ENCODE measurements around the gene CPLX3.
A peak's percentile ranks its signal among the peaks of the same experiment; 100 is the strongest.

Gene CPLX3

GRCh38 chr15:74858369-74858740 lies 31.9 kb downstream of the CPLX3 start:
- Histone ChIP-seq H3K4me1 (ENCODE audit: insufficient read depth, low read length, poor library complexity, severe bottlenecking) (peaks cover 20% of the 10 kb centered on the region), H4K20me1 (ENCODE audit: insufficient read depth, low read length, poor library complexity, severe bottlenecking) (peaks cover 7% of the 10 kb centered on the region), H3K4me2 (ENCODE audit: low read depth, low read length, poor library complexity, severe bottlenecking) (no peak overlapping the region), H3K4me3 (ENCODE audit: low read length, poor library complexity, severe bottlenecking) (no peak overlapping the region), H3K79me2 (ENCODE audit: insufficient read depth, low read length) (peaks cover 50% of the 10 kb centered on the region), H3K27me3 (ENCODE audit: insufficient read depth, low read length, poor library complexity, severe bottlenecking) (no peaks in the 10 kb centered on the region), H3K9me2 (replicated peaks; ENCODE audit: low read depth, low read length) (no peaks in the 10 kb centered on the region), H3K9ac (ENCODE audit: low read depth, low read length, poor library complexity, severe bottlenecking) (no peak overlapping the region), H3F3A (ENCODE audit: low read depth) (no peaks in the 10 kb centered on the region), H3K36me3 (ENCODE audit: insufficient read depth, low read length) (peaks cover 10% of the 10 kb centered on the region; the same call in 1 of the 2 replicates), H3K9me3 (ENCODE audit: insufficient read depth, low read depth, low read length) (no peaks in the 10 kb centered on the region), H2AFZ (ENCODE audit: low read length) (no peak overlapping the region)
- TF ChIP-seq EZH2phosphoT487 (IDR thresholded peaks at IDR 0.05; ENCODE audit: borderline replicate concordance): no peak
- TF ChIP-seq CTCF (conservative IDR thresholded peaks at IDR 0.05; ENCODE audit: low read length): no peak

GRCh38 chr15:74863239-74864056 lies 37.0 kb downstream of the CPLX3 start:
- Histone ChIP-seq H3K9me3 (ENCODE audit: insufficient read depth, low read depth, low read length) (no peaks in the 10 kb centered on the region), H3K36me3 (ENCODE audit: insufficient read depth, low read length) (no peaks in the 10 kb centered on the region; the same call in 1 of the 2 replicates), H3K4me1 (ENCODE audit: insufficient read depth, low read length, poor library complexity, severe bottlenecking) (peaks cover 36% of the 10 kb centered on the region), H4K20me1 (ENCODE audit: insufficient read depth, low read length, poor library complexity, severe bottlenecking) (peaks cover 23% of the 10 kb centered on the region), H3F3A (ENCODE audit: low read depth) (peaks cover 4% of the 10 kb centered on the region; the same call in 1 of the 2 replicates), H2AFZ (ENCODE audit: low read length) (no peak overlapping the region), H3K79me2 (ENCODE audit: insufficient read depth, low read length) (peaks cover 73% of the 10 kb centered on the region), H3K27me3 (ENCODE audit: insufficient read depth, low read length, poor library complexity, severe bottlenecking) (no peaks in the 10 kb centered on the region), H3K9ac (ENCODE audit: low read depth, low read length, poor library complexity, severe bottlenecking) (peak overlapping the region; percentile 11), H3K4me2 (ENCODE audit: low read depth, low read length, poor library complexity, severe bottlenecking) (peak overlapping the region; percentile 40), H3K4me3 (ENCODE audit: low read length, poor library complexity, severe bottlenecking) (no peak overlapping the region), H3K9me2 (replicated peaks; ENCODE audit: low read depth, low read length) (no peaks in the 10 kb centered on the region)
- TF ChIP-seq CTCF (conservative IDR thresholded peaks at IDR 0.05; ENCODE audit: low read length) (no peak), EZH2phosphoT487 (IDR thresholded peaks at IDR 0.05; ENCODE audit: borderline replicate concordance) (no peak)

- no peak overlapping the region for H3K4me2 ChIP-seq (ENCODE audit: low read depth, low read length, poor library complexity, severe bottlenecking)
- no peak overlapping the region for H2AFZ ChIP-seq (ENCODE audit: low read length)
- no peaks in the 10 kb centered on the region for H3K9me3 ChIP-seq (ENCODE audit: insufficient read depth, low read depth, low read length)
- H3K4me3 ChIP-seq (ENCODE audit: low read length, poor library complexity, severe bottlenecking): no peak overlapping the region
- peaks cover 72% of the 10 kb centered on the region for H3K79me2 ChIP-seq (ENCODE audit: insufficient read depth, low read length)
- no peak for TF ChIP-seq EZH2phosphoT487 (IDR thresholded peaks at IDR 0.05; ENCODE audit: borderline replicate concordance)
- no peak for TF ChIP-seq CTCF (conservative IDR thresholded peaks at IDR 0.05; ENCODE audit: low read length)
- H3K9ac ChIP-seq (ENCODE audit: low read depth, low read length, poor library complexity, severe bottlenecking): no peak overlapping the region
- no peaks in the 10 kb centered on the region; the same call in 1 of the 2 replicates for H3K36me3 ChIP-seq (ENCODE audit: insufficient read depth, low read length)
- peaks cover 24% of the 10 kb centered on the region for H4K20me1 ChIP-seq (ENCODE audit: insufficient read depth, low read length, poor library complexity, severe bottlenecking)
- H3K4me1 ChIP-seq (ENCODE audit: insufficient read depth, low read length, poor library complexity, severe bottlenecking): peaks cover 42% of the 10 kb centered on the region
- H3K9me2 ChIP-seq (replicated peaks; ENCODE audit: low read depth, low read length): no peaks in the 10 kb centered on the region
- H3F3A ChIP-seq (ENCODE audit: low read depth): peaks cover 8% of the 10 kb centered on the region; the same call in 1 of the 2 replicates
- no peaks in the 10 kb centered on the region for H3K27me3 ChIP-seq (ENCODE audit: insufficient read depth, low read length, poor library complexity, severe bottlenecking)
These were observed 37.9 kb downstream of the CPLX3 start for GRCh38 chr15:74864296-74864695.

All from Loucy (cell line).